Kidney (tissue), 14 donors: ENCODE results near the gene KCNN3. TPM values are rescaled to one million over a fixed set of nuclear protein-coding genes. Genes with fewer than 3 reads are reported as not detected.

ENCODE experiments used
- DNase-seq, 5 donors: peaks; one replicate each; pipeline ENCODE4 v3.0.0-alpha.2; 2013 to 2020
- FAIRE-seq: peaks from 2 replicates; lab custom pipeline; 2012; peaks lifted over from hg19 to GRCh38; lab: Jason Lieb, UNC
- H3K27ac ChIP-seq, 2 donors: one replicate each; pipeline ENCODE4 v1.7.0; 2013; ENCODE audit warnings: low read depth in 2 of 2, low read length in 2 of 2, inconsistent platforms in 1 of 2
- H3K27me3 ChIP-seq: one replicate; pipeline ENCODE4 v1.7.1; 2013; ENCODE audit warnings: low read length, inconsistent platforms; ENCODE audit not compliant: control insufficient read depth, insufficient read depth
- H3K36me3 ChIP-seq, 3 donors: one replicate each; pipeline versions ENCODE4 v1.7.0 to v1.7.1; 2013; ENCODE audit warnings: low read length in 3 of 3, control low read depth in 1 of 3, inconsistent platforms in 1 of 3; ENCODE audit not compliant: insufficient read depth in 3 of 3, control insufficient read depth in 2 of 3
- H3K4me1 ChIP-seq, 3 donors: one replicate each; pipeline versions ENCODE4 v1.7.0 to v1.7.1; 2013; ENCODE audit warnings: low read length in 3 of 3, inconsistent platforms in 1 of 3, low read depth in 1 of 3; ENCODE audit not compliant: control insufficient read depth in 2 of 3, insufficient read depth in 2 of 3
- H3K4me3 ChIP-seq, 3 donors: one replicate each; pipeline versions ENCODE4 v1.7.0 to v1.8.1; 2013; ENCODE audit warnings: low read length in 3 of 3, control low read depth in 1 of 3, inconsistent platforms in 1 of 3
- H3K9ac ChIP-seq, 3 donors: one replicate each; pipeline versions ENCODE4 v1.7.0 to v1.7.1; 2013; ENCODE audit warnings: low read length in 3 of 3, control low read depth in 1 of 3, inconsistent platforms in 1 of 3
- H3K9me3 ChIP-seq, 3 donors: one replicate each; pipeline versions ENCODE4 v1.7.0 to v1.7.1; 2013; ENCODE audit warnings: low read length in 3 of 3, control low read depth in 1 of 3, inconsistent platforms in 1 of 3; ENCODE audit not compliant: control insufficient read depth in 2 of 3, insufficient read depth in 1 of 3
- intact Hi-C: fragments of 100-400 bp; cut with DNase I; formaldehyde crosslinking; loops from one replicate; pipeline ENCODE4 v1.11.1; 2022
- polyA plus RNA-seq: library from polyadenylated mRNA; stranded (reverse); fragments of 350-450 nt; fragmentation: Illumina TruSeq; extraction: RNeasy Lipid Tissue Mini Kit (QIAGEN cat#74804); gene quantifications from one replicate; pipeline ENCODE4 v1.2.3, GENCODE V29; 2014; ENCODE audit warnings: low read depth, low replicate concordance; ENCODE audit not compliant: insufficient read depth
- total RNA-seq: library from RNA; stranded (reverse); fragmentation: NEBNext Ultra II Directional; extraction: Animal tissue kit (Norgen Biotek cat#: 25700); gene quantifications from one replicate; pipeline ENCODE4 v1.2.1, GENCODE V29; 2021
- TF ChIP-seq, protein P1 (sequence below): IDR thresholded peaks from 3 replicates; pipeline ENCODE4 v1.5.1; 2012; ENCODE audit warnings: mild to moderate bottlenecking, moderate library complexity, borderline replicate concordance; ENCODE audit not compliant: insufficient read depth; ENCODE audit errors: extremely low read depth
- donor health status: control.
- donor health status: control.
- donor health status: control.
- donor health status: control.
- donor health status: control.
- donor health status: DM: yes; HTN: yes; CAD: no.
- donor health status: Normal renal cell carcinoma (clear cell type).

Gene KCNN3
- total and polyA plus RNA-seq, 2 donors from 2014 or later, result 2.6 to 5.6 TPM

DNA sequence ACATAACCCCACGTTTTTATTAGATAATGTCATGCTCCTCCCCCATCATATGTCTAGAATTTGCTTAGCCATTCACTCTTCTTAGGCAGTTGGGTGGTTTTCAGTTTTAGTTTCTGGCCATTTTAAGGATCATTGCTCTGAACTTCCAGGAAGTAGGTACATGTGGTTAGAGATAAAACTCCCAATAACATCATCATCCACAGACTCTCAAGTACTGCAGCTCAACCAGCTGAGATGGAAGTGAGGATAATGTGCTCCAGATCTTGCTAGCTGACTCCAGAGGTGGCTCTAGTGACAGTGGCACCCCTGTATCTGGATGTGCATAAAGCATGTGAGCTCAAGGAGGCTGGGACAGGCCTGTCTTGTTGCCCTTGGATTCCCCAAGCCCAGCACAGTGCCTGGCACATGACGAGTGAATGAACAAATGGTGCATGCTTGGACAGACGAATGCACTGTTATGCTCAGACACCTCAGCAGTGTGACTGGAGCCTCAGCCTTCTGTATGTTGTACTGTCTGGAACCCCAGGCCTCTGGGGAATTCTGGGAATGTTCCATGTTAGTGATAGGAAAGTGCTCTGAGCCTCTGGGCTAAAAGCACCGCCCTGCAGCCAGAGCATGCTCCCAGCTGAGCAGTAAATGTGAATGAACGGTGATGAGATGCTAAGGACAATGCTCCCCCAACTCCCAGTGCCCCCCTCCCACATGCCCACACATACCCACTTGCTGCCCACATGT, 16.4 kb upstream of the KCNN3 start:
- TF ChIP-seq, protein P1, sequence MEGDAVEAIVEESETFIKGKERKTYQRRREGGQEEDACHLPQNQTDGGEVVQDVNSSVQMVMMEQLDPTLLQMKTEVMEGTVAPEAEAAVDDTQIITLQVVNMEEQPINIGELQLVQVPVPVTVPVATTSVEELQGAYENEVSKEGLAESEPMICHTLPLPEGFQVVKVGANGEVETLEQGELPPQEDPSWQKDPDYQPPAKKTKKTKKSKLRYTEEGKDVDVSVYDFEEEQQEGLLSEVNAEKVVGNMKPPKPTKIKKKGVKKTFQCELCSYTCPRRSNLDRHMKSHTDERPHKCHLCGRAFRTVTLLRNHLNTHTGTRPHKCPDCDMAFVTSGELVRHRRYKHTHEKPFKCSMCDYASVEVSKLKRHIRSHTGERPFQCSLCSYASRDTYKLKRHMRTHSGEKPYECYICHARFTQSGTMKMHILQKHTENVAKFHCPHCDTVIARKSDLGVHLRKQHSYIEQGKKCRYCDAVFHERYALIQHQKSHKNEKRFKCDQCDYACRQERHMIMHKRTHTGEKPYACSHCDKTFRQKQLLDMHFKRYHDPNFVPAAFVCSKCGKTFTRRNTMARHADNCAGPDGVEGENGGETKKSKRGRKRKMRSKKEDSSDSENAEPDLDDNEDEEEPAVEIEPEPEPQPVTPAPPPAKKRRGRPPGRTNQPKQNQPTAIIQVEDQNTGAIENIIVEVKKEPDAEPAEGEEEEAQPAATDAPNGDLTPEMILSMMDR, result no peak
- Histone ChIP-seq H3K4me1 (peaks cover 0 to 3% (median 0%) of the 10 kb centered on the region in 3 donors), H3K9me3 (no peaks in the 10 kb centered on the region), H3K4me3 (no peak overlapping the region), H3K27ac (no peak overlapping the region), H3K36me3 (no peaks in the 10 kb centered on the region), H3K27me3 (no peaks in the 10 kb centered on the region), H3K9ac (no peak overlapping the region)
- intact Hi-C loops, result no loop called here
- DNase-seq (peak in 1 of 5 donors; percentile 7), FAIRE-seq (no peak)

GRCh38 chr1:154884869-154885701, 15.0 kb upstream of the KCNN3 start:
- H3K4me1 ChIP-seq, result peaks cover 0 to 3% (median 0%) of the 10 kb centered on the region in 3 donors
- no peaks in the 10 kb centered on the region for H3K9me3 ChIP-seq
- intact Hi-C loops, result no loop called here
- H3K9ac ChIP-seq, result no peak overlapping the region
- DNase-seq (peak in 2 of 5 donors; percentile 51 to 84), FAIRE-seq (no peak)
- H3K27ac ChIP-seq, result peak overlapping the region in 1 of 2 donors; percentile 2
- no peak overlapping the region for H3K4me3 ChIP-seq
- TF ChIP-seq, protein P1, result no peak
- no peaks in the 10 kb centered on the region for H3K27me3 ChIP-seq
- no peaks in the 10 kb centered on the region for H3K36me3 ChIP-seq

DNA sequence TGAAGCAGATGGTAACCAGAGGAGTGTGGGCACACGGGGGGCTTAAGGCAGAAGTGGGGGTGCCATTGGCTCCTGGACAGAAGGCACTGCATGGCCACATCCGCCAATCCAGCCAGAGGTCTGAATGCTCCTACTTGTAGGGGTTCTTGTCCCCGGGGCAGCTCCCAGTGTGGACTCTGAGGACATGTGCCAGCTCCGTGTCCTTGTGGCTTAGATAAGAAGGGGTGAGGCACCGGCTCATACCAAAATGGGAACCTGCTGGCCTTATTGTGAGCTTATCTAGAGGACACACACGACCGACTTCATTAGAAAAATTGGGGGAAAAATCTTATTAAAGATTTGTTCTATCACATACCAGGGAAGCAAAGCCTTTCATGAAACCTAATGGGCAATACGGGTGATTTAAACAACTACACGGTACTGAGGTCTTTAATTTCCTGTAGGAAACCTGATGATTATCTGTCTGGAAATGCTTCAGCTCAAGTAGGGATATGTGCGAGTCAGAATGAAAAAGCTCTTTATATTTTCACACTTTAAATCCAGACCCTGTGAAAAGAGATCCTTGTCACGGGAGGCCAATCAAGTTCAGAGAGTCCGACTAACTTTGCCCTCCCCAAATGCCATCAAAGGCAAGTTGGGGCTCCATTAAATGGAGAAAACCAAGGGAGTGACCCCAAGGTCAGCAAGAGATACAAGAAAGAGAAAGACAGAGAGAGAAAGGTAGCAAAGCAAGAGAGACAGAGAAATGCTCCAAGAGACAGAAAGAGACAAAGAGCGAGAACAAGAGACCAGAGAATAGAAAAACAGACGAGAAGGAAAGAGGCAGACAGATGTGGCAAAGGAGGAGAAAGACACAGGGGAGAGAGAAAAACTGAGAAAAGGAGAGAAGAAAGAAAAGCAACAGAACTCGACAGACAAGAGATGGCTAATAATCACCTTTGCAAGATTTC, 14.1 kb upstream of the KCNN3 start:
- intact Hi-C loops, result no loop called here
- FAIRE-seq, result no peak

More for the DNA sequence above, 14.1 kb upstream of the KCNN3 start:
- no peaks in the 10 kb centered on the region for H3K27me3 ChIP-seq
- peak in 1 of 5 donors; percentile 42 for DNase-seq
- peaks cover 0 to 3% (median 0%) of the 10 kb centered on the region in 3 donors for H3K4me1 ChIP-seq
- H3K27ac ChIP-seq, result no peak overlapping the region
- no peaks in the 10 kb centered on the region for H3K36me3 ChIP-seq
- no peak overlapping the region for H3K4me3 ChIP-seq
- TF ChIP-seq, protein P1, result no peak
- H3K9ac ChIP-seq, result no peak overlapping the region
- H3K9me3 ChIP-seq, result no peaks in the 10 kb centered on the region
